Cardiac fibroblast (primary cell): ENCODE measurements around the gene ERG.

Source experiments
- DNase-seq, 2 donors: peaks; one replicate each; pipeline versions ENCODE4 v3.0.0 to v3.0.0-alpha.2; 2010; ENCODE audit warnings: low read depth in 2 of 2
- H3K4me3 ChIP-seq, 2 donors: replicated peaks in 1 of 2; 1 replicate in 1 of 2; 2 replicates in 1 of 2; pipeline ENCODE4 v1.5.1; 2011; ENCODE audit warnings: low read depth in 2 of 2, low read length in 2 of 2, mild to moderate bottlenecking in 2 of 2, moderate library complexity in 1 of 2
- TF ChIP-seq, protein P1 (sequence below): IDR thresholded peaks from one replicate; pipeline ENCODE4 v1.5.1; 2011; ENCODE audit warnings: low read depth, mild to moderate bottlenecking, low read length, inconsistent platforms

Gene ERG

DNA sequence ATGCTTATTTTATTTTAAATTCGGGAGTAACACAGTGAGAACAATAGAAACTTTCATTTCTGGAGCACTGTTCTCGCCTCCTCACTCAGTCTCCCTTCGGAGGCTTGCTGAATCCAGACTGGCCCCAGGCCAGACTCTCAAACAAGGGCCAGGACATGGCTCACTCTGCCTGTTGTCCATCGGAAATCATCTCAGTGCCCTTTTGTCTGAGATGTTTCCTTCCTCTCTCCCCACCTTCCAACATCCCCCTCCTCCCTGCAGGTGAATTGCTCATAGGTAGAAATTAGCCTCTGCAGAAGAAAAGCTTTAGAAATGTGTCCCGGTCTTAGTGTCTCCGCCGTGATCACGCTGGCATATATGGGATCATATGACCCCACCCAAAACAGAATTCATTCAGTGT, 55.2 kb downstream of the ERG start:
- H3K4me3 ChIP-seq = no peak overlapping the region
- peak in 1 of 2 donors; percentile 26 for DNase-seq
- TF ChIP-seq, protein P1, sequence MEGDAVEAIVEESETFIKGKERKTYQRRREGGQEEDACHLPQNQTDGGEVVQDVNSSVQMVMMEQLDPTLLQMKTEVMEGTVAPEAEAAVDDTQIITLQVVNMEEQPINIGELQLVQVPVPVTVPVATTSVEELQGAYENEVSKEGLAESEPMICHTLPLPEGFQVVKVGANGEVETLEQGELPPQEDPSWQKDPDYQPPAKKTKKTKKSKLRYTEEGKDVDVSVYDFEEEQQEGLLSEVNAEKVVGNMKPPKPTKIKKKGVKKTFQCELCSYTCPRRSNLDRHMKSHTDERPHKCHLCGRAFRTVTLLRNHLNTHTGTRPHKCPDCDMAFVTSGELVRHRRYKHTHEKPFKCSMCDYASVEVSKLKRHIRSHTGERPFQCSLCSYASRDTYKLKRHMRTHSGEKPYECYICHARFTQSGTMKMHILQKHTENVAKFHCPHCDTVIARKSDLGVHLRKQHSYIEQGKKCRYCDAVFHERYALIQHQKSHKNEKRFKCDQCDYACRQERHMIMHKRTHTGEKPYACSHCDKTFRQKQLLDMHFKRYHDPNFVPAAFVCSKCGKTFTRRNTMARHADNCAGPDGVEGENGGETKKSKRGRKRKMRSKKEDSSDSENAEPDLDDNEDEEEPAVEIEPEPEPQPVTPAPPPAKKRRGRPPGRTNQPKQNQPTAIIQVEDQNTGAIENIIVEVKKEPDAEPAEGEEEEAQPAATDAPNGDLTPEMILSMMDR = no peak

DNA sequence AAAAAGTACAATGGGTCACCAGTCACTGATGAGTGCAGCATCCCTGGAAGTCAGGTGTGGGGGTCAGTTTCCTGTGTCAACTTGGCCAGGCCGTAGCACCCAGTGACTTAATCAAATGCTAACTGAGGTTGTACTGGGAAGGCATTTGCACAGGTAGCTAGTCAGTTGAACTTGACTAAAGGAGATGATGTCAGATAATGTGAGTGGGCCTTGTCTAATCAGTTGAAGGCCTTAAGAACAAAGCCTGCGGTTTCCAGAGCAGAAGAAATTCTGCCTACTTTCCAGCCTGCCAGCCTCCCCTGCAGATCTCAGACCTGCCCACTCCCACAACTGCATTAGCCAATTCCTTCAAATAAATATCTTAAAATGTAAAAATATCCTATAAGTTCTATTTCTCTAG, 57.1 kb downstream of the ERG start:
- H3K4me3 ChIP-seq = no peak overlapping the region
- TF ChIP-seq, protein P1 = no peak
- DNase-seq = no peak

DNA sequence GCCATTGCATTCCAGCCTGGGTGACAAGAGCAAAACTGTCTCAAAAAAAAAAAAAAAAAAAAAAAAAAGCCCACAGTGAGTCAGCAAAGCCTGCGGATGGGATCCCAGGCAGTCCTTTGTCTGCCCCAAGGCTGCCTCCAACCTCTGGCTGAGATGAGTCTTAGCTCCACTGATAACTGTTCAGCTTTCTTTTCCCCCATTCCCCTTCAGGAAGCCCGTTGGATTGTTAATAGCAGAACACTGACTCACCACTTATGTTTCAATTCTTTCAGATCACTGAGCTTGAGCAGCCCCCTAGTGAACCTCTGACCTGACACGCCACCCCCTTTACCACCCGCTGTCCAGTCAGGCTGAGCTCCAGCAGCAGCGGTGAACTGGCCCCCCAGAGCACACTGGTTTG, 57.5 kb downstream of the ERG start:
- peak; percentile 92 for DNase-seq
- no peak overlapping the region for H3K4me3 ChIP-seq
- TF ChIP-seq, protein P1 = no peak

DNA sequence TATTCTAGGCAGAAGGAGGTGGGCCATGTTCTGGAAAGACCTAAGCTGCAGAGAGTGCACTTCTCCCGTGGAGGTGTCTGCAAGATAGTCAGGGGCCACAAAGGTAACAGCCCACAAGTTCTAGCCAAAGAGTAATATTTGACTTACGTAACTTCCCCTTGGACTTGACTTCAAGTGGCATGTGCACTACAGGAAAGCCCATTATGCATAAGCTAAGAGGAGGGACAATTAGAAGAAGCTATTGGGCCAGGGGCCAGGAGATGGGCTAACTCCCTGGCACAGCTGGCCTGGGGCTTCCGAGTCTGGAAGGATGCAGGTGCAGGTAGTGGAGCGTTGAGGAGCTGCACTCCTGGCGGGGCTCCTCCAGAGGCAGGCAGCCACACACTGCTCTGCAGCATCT, 58.3 kb downstream of the ERG start:
- H3K4me3 ChIP-seq = no peak overlapping the region
- peak in 1 of 2 donors; percentile 12 for DNase-seq
- TF ChIP-seq, protein P1 = no peak

DNA sequence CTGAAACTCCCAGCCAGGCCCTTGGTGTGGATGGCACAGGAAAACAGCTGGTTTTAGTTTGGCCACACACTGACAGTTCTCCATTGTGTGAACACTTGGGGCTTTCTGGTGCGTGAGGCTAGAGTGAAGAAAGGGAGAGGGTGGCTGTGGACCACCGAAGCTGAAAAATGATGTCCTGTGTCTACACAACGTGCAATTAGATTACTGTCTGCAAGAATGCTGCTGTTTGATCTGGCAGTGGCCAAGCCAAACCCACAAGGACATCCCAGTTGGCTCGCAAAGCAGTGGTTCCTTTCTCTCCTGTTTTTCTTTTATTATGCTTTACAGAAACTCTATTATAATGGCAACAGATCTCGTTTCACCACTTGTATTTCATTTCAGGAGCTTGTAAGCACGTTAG, 58.9 kb downstream of the ERG start:
- H3K4me3 ChIP-seq = no peak overlapping the region
- TF ChIP-seq, protein P1 = no peak
- peak; percentile 18 to 39 for DNase-seq

DNA sequence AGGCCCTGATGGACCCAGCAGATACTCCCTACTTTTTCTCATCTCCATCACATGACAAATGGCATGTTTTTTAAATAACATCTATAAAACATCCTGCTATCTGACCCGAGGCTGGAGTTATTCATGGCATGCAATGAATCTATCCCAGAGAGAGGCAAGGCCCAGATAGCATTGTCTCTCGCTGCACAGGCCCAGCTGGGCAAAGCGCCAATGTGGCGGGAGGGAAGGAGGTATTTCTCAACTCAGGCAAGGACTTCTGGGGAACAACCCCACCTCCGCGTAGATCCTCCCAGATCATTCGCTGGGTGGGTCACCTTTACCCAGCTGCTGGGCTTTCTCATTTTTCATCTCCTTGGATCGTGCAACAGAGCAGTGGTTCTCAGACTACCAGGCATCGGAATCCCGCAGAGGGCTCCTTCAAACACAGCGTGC, 59.8 kb downstream of the ERG start:
- no peak overlapping the region for H3K4me3 ChIP-seq
- peak; percentile 97 to 98 for DNase-seq
- TF ChIP-seq, protein P1 = no peak

DNA sequence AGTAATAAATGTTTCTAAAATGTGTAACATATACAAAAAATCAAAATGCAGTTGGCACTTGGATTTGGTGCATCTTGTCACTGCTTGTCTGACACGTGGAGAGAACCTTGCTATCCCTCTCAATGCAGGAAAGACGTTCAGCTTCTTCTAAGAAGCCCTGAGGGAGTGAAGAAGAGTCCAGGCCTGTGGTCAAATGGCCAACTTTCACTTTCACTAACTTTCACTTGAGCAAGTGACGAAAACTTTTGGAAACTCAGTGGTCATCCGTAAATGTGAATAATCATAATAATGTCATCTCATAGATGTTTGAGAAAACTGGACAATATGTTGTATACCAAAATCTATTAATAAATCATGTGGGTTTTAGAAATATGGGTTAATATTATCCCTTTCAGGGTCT, 61.9 kb downstream of the ERG start:
- no peak for DNase-seq
- H3K4me3 ChIP-seq = no peak overlapping the region
- TF ChIP-seq, protein P1 = no peak
